Measurements from ENCODE around the gene ACTC1. TPM values are rescaled to one million over a fixed set of nuclear protein-coding genes. Genes with fewer than 3 reads are reported as not detected.

The ACTC1 gene
- total RNA-seq, 2 experiments from 2014 or later = not detected

DNA sequence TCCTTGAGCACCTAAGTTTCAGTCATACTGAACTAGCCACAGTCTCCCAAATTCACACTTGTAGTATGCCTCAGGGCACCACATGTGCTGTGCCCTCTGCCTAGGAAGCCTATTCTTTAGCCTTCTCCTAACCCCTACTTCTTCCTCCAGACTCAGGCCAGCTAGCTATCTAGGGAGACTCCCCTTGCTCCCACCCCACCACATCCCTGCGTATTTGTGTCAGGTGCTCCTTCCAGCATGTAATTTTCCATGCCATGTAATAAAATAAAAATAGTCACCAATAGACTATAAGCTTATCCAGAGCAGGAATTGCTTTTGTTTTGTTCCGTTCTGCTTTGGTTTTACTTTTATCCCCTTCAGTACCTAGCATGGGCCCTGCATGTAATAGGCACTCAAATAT is 25.6 kb downstream of the ACTC1 start:
- no peaks in the 10 kb centered on the region for H3K36me3 ChIP-seq (ENCODE audit: insufficient read depth, low read length)
- intact Hi-C loops (cut with DNase I, micrococcal nuclease) = no loop called here
- no peaks in the 10 kb centered on the region for H3K4me1 Mint-ChIP-seq (ENCODE audit: low read depth)
- ChIA-PET POLR2A (no interaction called here), CTCF (no interaction called here)
- H3K36me3 Mint-ChIP-seq (ENCODE audit: low read depth) = no peaks in the 10 kb centered on the region
- ATAC-seq (ENCODE audit: poor library complexity) (no peak), DNase-seq (no peak)
- H3K27ac Mint-ChIP-seq = no peak overlapping the region
- no peak overlapping the region for H3K27ac ChIP-seq (ENCODE audit: low read depth in 1 of 2, low read length in 2 of 2)
- no peaks in the 10 kb centered on the region for H3K9me3 ChIP-seq (ENCODE audit: control insufficient read depth in 1 of 2, insufficient read depth in 1 of 2, low read length in 2 of 2)
- no peak overlapping the region for H3K4me3 Mint-ChIP-seq
- peaks cover 4% of the 10 kb centered on the region in 2 experiments for H3K27me3 ChIP-seq (ENCODE audit: control insufficient read depth in 1 of 2, insufficient read depth in 2 of 2, low read length in 2 of 2)
- peaks cover 23% of the 10 kb centered on the region for H3K27me3 Mint-ChIP-seq
- TF ChIP-seq, protein P1, sequence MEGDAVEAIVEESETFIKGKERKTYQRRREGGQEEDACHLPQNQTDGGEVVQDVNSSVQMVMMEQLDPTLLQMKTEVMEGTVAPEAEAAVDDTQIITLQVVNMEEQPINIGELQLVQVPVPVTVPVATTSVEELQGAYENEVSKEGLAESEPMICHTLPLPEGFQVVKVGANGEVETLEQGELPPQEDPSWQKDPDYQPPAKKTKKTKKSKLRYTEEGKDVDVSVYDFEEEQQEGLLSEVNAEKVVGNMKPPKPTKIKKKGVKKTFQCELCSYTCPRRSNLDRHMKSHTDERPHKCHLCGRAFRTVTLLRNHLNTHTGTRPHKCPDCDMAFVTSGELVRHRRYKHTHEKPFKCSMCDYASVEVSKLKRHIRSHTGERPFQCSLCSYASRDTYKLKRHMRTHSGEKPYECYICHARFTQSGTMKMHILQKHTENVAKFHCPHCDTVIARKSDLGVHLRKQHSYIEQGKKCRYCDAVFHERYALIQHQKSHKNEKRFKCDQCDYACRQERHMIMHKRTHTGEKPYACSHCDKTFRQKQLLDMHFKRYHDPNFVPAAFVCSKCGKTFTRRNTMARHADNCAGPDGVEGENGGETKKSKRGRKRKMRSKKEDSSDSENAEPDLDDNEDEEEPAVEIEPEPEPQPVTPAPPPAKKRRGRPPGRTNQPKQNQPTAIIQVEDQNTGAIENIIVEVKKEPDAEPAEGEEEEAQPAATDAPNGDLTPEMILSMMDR (IDR thresholded peaks at IDR 0.05) = no peak
- no peaks in the 10 kb centered on the region for H3K4me1 ChIP-seq (ENCODE audit: insufficient read depth, low read length)
- no peaks in the 10 kb centered on the region for H3K9me3 Mint-ChIP-seq
- H3K4me3 ChIP-seq (ENCODE audit: low read length) = no peak overlapping the region

DNA sequence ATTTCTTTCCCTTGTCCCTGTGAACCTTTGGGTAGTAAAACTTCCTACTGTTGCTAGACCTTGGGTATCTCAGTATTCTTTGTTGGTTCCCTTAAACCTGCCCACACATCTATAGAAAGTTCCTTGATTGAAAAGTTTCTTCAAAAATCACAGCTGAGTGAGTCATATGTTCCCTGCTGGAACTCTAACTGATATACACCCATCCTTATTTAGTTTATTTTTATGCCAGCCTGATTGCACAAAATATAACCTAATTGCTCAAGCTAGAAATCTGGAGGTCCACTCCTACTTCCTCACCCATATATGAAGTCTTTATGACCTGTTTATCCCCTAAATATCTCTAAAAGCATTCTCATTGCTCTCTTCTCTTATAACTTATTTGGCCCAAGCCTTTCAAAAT is 26.8 kb downstream of the ACTC1 start:
- Mint-ChIP-seq H3K4me1 (ENCODE audit: low read depth) (no peaks in the 10 kb centered on the region), H3K4me3 (no peak overlapping the region), H3K36me3 (ENCODE audit: low read depth) (no peaks in the 10 kb centered on the region), H3K27me3 (peaks cover 27% of the 10 kb centered on the region), H3K9me3 (no peaks in the 10 kb centered on the region), H3K27ac (no peak overlapping the region)
- Histone ChIP-seq H3K4me1 (ENCODE audit: insufficient read depth, low read length) (no peaks in the 10 kb centered on the region), H3K36me3 (ENCODE audit: insufficient read depth, low read length) (no peaks in the 10 kb centered on the region), H3K27ac (ENCODE audit: low read depth in 1 of 2, low read length in 2 of 2) (no peak overlapping the region), H3K9me3 (ENCODE audit: control insufficient read depth in 1 of 2, insufficient read depth in 1 of 2, low read length in 2 of 2) (no peaks in the 10 kb centered on the region), H3K4me3 (ENCODE audit: low read length) (no peak overlapping the region), H3K27me3 (ENCODE audit: control insufficient read depth in 1 of 2, insufficient read depth in 2 of 2, low read length in 2 of 2) (peaks cover under 1 to 4% of the 10 kb centered on the region in 2 experiments)
- ChIA-PET POLR2A (no interaction called here), CTCF (no interaction called here)
- DNase-seq = no peak
- TF ChIP-seq, protein P1 (IDR thresholded peaks at IDR 0.05) = no peak
- ATAC-seq (ENCODE audit: poor library complexity) = no peak
- intact Hi-C loops (cut with DNase I, micrococcal nuclease) = no loop called here

DNA sequence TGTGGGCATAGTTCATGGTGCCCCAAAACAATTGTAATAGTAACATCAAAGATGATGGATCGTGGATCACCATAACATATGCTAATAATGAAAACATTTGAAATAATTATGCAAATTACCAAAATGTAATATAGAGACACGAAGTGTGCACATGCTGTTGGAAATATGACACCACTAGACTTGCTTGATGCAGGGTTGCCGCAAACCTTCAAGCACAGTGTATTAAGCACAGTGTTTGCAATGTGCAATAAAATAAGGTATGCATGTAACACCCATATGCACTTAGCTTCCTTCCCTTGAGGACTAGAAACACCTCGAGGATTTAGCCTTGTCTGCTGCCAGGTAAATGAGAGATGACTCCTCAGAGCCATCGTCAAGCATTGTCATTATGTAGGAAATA is 29.6 kb downstream of the ACTC1 start:
- no peak overlapping the region for H3K4me3 ChIP-seq (ENCODE audit: low read length)
- no peak for ATAC-seq (ENCODE audit: poor library complexity)
- no peak for DNase-seq
- H3K27ac Mint-ChIP-seq = no peak overlapping the region
- no peak overlapping the region for H3K27ac ChIP-seq (ENCODE audit: low read depth in 1 of 2, low read length in 2 of 2)
- intact Hi-C loops (cut with DNase I, micrococcal nuclease) = no loop called here
- peaks cover 23% of the 10 kb centered on the region for H3K27me3 Mint-ChIP-seq
- no peaks in the 10 kb centered on the region for H3K4me1 ChIP-seq (ENCODE audit: insufficient read depth, low read length)
- ChIA-PET CTCF (no interaction called here), POLR2A (no interaction called here)
- no peaks in the 10 kb centered on the region for H3K36me3 ChIP-seq (ENCODE audit: insufficient read depth, low read length)
- H3K4me3 Mint-ChIP-seq = no peak overlapping the region
- no peaks in the 10 kb centered on the region for H3K9me3 Mint-ChIP-seq
- TF ChIP-seq, protein P1 (IDR thresholded peaks at IDR 0.05) = no peak
- no peaks in the 10 kb centered on the region for H3K27me3 ChIP-seq (ENCODE audit: control insufficient read depth in 1 of 2, insufficient read depth in 2 of 2, low read length in 2 of 2)
- no peaks in the 10 kb centered on the region for H3K9me3 ChIP-seq (ENCODE audit: control insufficient read depth in 1 of 2, insufficient read depth in 1 of 2, low read length in 2 of 2)
- H3K36me3 Mint-ChIP-seq (ENCODE audit: low read depth) = no peaks in the 10 kb centered on the region
- no peaks in the 10 kb centered on the region for H3K4me1 Mint-ChIP-seq (ENCODE audit: low read depth)
